ENCODE data around the gene GPC1.
"Not testable (repeated sequence)": the region's sequence is repeated elsewhere in the genome, so short reads cannot be mapped to it uniquely, and the experiment has no call there.

GPC1 gene

GRCh38 chr2:240435457-240435947, at the start of gene GPC1:
TSS of gene GPC1 (plus strand) at chr2:240435663. CDS start at chr2:240435919, 256 bp downstream.
- peak; percentile 66 for DNase-seq

GRCh38 chr2:240386326-240386725, 49.1 kb upstream of the GPC1 start:
- no peak for DNase-seq

GRCh38 chr2:240386743-240387142, 48.7 kb upstream of the GPC1 start:
- not testable (repeated sequence) for DNase-seq

- DNase-seq: no peak
Measured at GRCh38 chr2:240387325-240387668, 48.2 kb upstream of the GPC1 start.

GRCh38 chr2:240387669-240388358, 47.6 kb upstream of the GPC1 start:
- DNase-seq: no peak

GRCh38 chr2:240388471-240389301, 46.8 kb upstream of the GPC1 start:
- DNase-seq: no peak

GRCh38 chr2:240389302-240389805, 46.1 kb upstream of the GPC1 start:
- DNase-seq: no peak

GRCh38 chr2:240390091-240391073, 45.1 kb upstream of the GPC1 start:
- DNase-seq: no peak

- no peak for DNase-seq
Measured at GRCh38 chr2:240391111-240392051, 44.1 kb upstream of the GPC1 start.

GRCh38 chr2:240392084-240392947, 43.1 kb upstream of the GPC1 start:
- no peak for DNase-seq

GRCh38 chr2:240392948-240393830, 42.3 kb upstream of the GPC1 start:
- DNase-seq: no peak

- no peak for DNase-seq
Measured at GRCh38 chr2:240393831-240394410, 41.5 kb upstream of the GPC1 start.

- no peak for DNase-seq
Measured at GRCh38 chr2:240394549-240394948, 40.9 kb upstream of the GPC1 start.

GRCh38 chr2:240395448-240395847, 40.0 kb upstream of the GPC1 start:
- DNase-seq: no peak

GRCh38 chr2:240395896-240396622, 39.4 kb upstream of the GPC1 start:
- DNase-seq: no peak

- no peak for DNase-seq
Measured at GRCh38 chr2:240396623-240397541, 38.6 kb upstream of the GPC1 start.

GRCh38 chr2:240397542-240397916, 37.9 kb upstream of the GPC1 start:
- no peak for DNase-seq

Measured in CD4-positive, alpha-beta T cell treated with Interleukin-21 for 1 hour (primary cell).